Heart right ventricle (tissue), 16 donors: Measurements from ENCODE around the gene SUGP1. TPM values are rescaled to one million over a fixed set of nuclear protein-coding genes. Genes with fewer than 3 reads are reported as not detected.

Experiments used
- ATAC-seq, 8 donors: fragments of 200-7000 bp; cut with Tn5 transposase; one replicate each; pipeline ENCODE4 v1.9.1; 2020; ENCODE audit warnings: mild to moderate bottlenecking in 8 of 8, moderate library complexity in 8 of 8, moderate number of reproducible peaks in 1 of 8
- DNase-seq, 2 donors: peaks; one replicate each; pipeline ENCODE4 v3.0.0-alpha.2; 2020
- H3K27ac ChIP-seq, 10 donors: fragments of 200-600 bp; sonication (generic) in 2 of 10; one replicate each; pipeline versions ENCODE4 v1.5.0 to v1.8.0; 2020 to 2022; ENCODE audit warnings: mild to moderate bottlenecking in 3 of 10
- H3K27me3 ChIP-seq, 7 donors: fragments of 200-600 bp; one replicate each; pipeline ENCODE4 v1.8.0; 2021 to 2022; ENCODE audit warnings: mild to moderate bottlenecking in 2 of 7
- H3K36me3 ChIP-seq, 9 donors: fragments of 200-600 bp; sonication (generic) in 1 of 9; one replicate each; pipeline versions ENCODE4 v1.5.0 to v1.8.0; 2020 to 2022; ENCODE audit warnings: mild to moderate bottlenecking in 2 of 9
- H3K4me1 ChIP-seq, 9 donors: fragments of 200-600 bp; sonication (generic) in 1 of 9; one replicate each; pipeline versions ENCODE4 v1.5.0 to v1.8.0; 2020 to 2022; ENCODE audit warnings: mild to moderate bottlenecking in 4 of 9
- H3K4me3 ChIP-seq, 10 donors: fragments of 200-600 bp; sonication (generic) in 2 of 10; one replicate each; pipeline versions ENCODE4 v1.5.0 to v1.8.0; 2020 to 2022; ENCODE audit warnings: mild to moderate bottlenecking in 7 of 10, moderate library complexity in 2 of 10
- H3K9me3 ChIP-seq, 11 donors: fragments of 200-600 bp in 10 of 11; sonication (generic) in 2 of 11; one replicate each; pipeline versions ENCODE4 v1.5.0 to v1.8.0; 2013 to 2022; ENCODE audit warnings: mild to moderate bottlenecking in 2 of 11, control low read depth in 1 of 11, moderate library complexity in 1 of 11
- CTCF ChIP-seq, 9 donors: fragments of 200-600 bp; sonication (generic) in 2 of 9; IDR thresholded peaks; one replicate each; pipeline versions ENCODE4 v1.5.0 to v1.8.0; 2021 to 2022; ENCODE audit warnings: antibody characterized with exemption in 9 of 9, mild to moderate bottlenecking in 5 of 9, moderate library complexity in 1 of 9
- WGBS, 2 donors: extraction: QIAGEN DNeasy Blood & Tissue Kit; methylation state at CpG; one replicate each; pipeline ENCODE4 v1.1.7; 2013; ENCODE audit warnings: inconsistent platforms in 1 of 2; 5-methylcytosine and 5-hydroxymethylcytosine counted together
- intact Hi-C, 10 donors: fragments of 100-400 bp; cut with DNase I; formaldehyde crosslinking; loops; one replicate each; pipeline versions ENCODE4 v1.11.1 to v1.14.2; 2022
- polyA plus RNA-seq, 2 donors: library from polyadenylated mRNA; stranded (reverse); fragments of 200-250 nt; gene quantifications; one replicate each; pipeline ENCODE4 v1.2.3, GENCODE V29; 2013
- total RNA-seq, 10 donors: library from RNA; stranded (reverse); fragmentation: NEBNext Ultra II Directional in 3 of 10; extraction: Animal tissue kit (Norgen Biotek cat#: 25700) in 3 of 10; gene quantifications; one replicate each; pipeline versions ENCODE4 v1.2.1 to v1.2.4, GENCODE V29; 2021 to 2023
- donor health status: Arrhythmogenic right ventricular cardiomyopathy.
- donor health status: ischemic (EF 13 %, LVEDD 7.1; RV severe dilation, severe dysfunction).
- donor health status: healthy with polysubstance abuse.
- donor health status: DM: no; HTN: yes; CAD: no.
- donor health status: DM: no; HTN: no; CAD: no.
- donor health status: ischemic (EF 25% LVEDD 6.9; RV normal size, moderate dysfunction).
- donor health status: ischemic (EF 25% LVEDD 5.7; RV mildly dilated, moderate dysfunction).
- donor health status: healthy.
- donor health status: DM: yes; HTN: yes; CAD: no.
- donor health status: Ischemic cardiomyopathy.
- donor health status: ischemic (EF 35%, LVEDD 5.7; RV mildly dilated, moderate dysfunction).
- donor health status: nonischemic (EF 11% LVEDD 7.7; RV severe dilation, severe dysfunction).
- donor health status: DM: yes; HTN: yes; CAD: no.
- donor health status: PGD.
- donor health status: ischemic (EF 29% LVEDD 5.4; RV normal size, mild dysfunction).
- donor health status: nonischemic (EF 23%, LVEDD 6.1; RV moderate dilation, normal function).

SUGP1 gene
- total and polyA plus RNA-seq, 12 donors: 30.1 to 50.2 (median 43.0) TPM

GRCh38 chr19:19304186-19304965, 15.9 kb downstream of the SUGP1 start:
- Histone ChIP-seq H3K9me3 (no peaks in the 10 kb centered on the region), H3K4me1 (peaks cover 0 to 14% (median 0%) of the 10 kb centered on the region in 9 donors), H3K4me3 (no peak overlapping the region), H3K36me3 (peaks cover 0 to 99% (median 42%) of the 10 kb centered on the region in 9 donors), H3K27me3 (no peaks in the 10 kb centered on the region), H3K27ac (peak overlapping the region in 6 of 10 donors; percentile 10 to 75 (median 57))
- 70 to 80% methylated on average over 14 of the region's 14 CpGs for WGBS, 2 donors
- ATAC-seq (peak in 7 of 8 donors; percentile 25 to 80 (median 65)), DNase-seq (peak; percentile 47 to 63)
- intact Hi-C loops: no loop called here
- no peak for TF ChIP-seq CTCF (IDR thresholded peaks at IDR 0.05)

GRCh38 chr19:19303411-19303810, 16.9 kb downstream of the SUGP1 start:
- ATAC-seq (no peak), DNase-seq (no peak)
- Histone ChIP-seq H3K4me3 (no peak overlapping the region), H3K36me3 (peaks cover 0 to 96% (median 35%) of the 10 kb centered on the region in 9 donors), H3K4me1 (peaks cover 0 to 14% (median 0%) of the 10 kb centered on the region in 9 donors), H3K27me3 (no peaks in the 10 kb centered on the region), H3K27ac (no peak overlapping the region), H3K9me3 (no peaks in the 10 kb centered on the region)
- TF ChIP-seq CTCF (IDR thresholded peaks at IDR 0.05): no peak
- WGBS, 2 donors: 89% methylated on average over 14 of the region's 14 CpGs
- intact Hi-C loops: no loop called here

- H3K4me3 ChIP-seq: no peak overlapping the region
- H3K27me3 ChIP-seq: no peaks in the 10 kb centered on the region
- H3K4me1 ChIP-seq: peaks cover 0 to 14% (median 0%) of the 10 kb centered on the region in 9 donors
- H3K27ac ChIP-seq: no peak overlapping the region
- intact Hi-C loops: no loop called here
- no peak for ATAC-seq
- TF ChIP-seq CTCF (IDR thresholded peaks at IDR 0.05): no peak
- WGBS, 2 donors: 95 to 99% methylated on average over 12 of the region's 12 CpGs
- no peaks in the 10 kb centered on the region for H3K9me3 ChIP-seq
- no peak for DNase-seq
- peaks cover 0 to 96% (median 31%) of the 10 kb centered on the region in 9 donors for H3K36me3 ChIP-seq
Observed at GRCh38 chr19:19300613-19301012, 19.7 kb downstream of the SUGP1 start.

- 68% methylated on average over 9 of the region's 9 CpGs for WGBS, 2 donors
- H3K4me1 ChIP-seq: no peaks in the 10 kb centered on the region
- no peaks in the 10 kb centered on the region for H3K27me3 ChIP-seq
- no peak for TF ChIP-seq CTCF (IDR thresholded peaks at IDR 0.05)
- intact Hi-C loops: no loop called here
- H3K27ac ChIP-seq: no peak overlapping the region
- peaks cover 0 to 4% (median 1%) of the 10 kb centered on the region in 11 donors for H3K9me3 ChIP-seq
- H3K4me3 ChIP-seq: no peak overlapping the region
- peak in 1 of 2 donors; percentile 25 for DNase-seq
- peaks cover 0 to 96% (median 49%) of the 10 kb centered on the region in 9 donors for H3K36me3 ChIP-seq
- ATAC-seq: peak in 7 of 8 donors; percentile 38 to 66 (median 50)
Observed at GRCh38 chr19:19297759-19298158, 22.6 kb downstream of the SUGP1 start.
